GM19328 (cell line): ENCODE results near the gene CENPX.

Experiments used
- ATAC-seq: cut with Tn5 transposase; IDR thresholded peaks from one replicate; pipeline ENCODE4 v1.9.1; 2021; ENCODE audit warnings: mild to moderate bottlenecking, moderate library complexity; ENCODE audit not compliant: unreplicated experiment

CENPX gene

GRCh38 chr17:82055023-82055964 is 32.6 kb upstream of the CENPX start:
- ATAC-seq = no peak

GRCh38 chr17:82054351-82055022 is 31.8 kb upstream of the CENPX start:
- no peak for ATAC-seq

- ATAC-seq = no peak
These were observed 31.0 kb upstream of the CENPX start for GRCh38 chr17:82053556-82054263.

GRCh38 chr17:82053130-82053529 is 30.5 kb upstream of the CENPX start:
- no peak for ATAC-seq

GRCh38 chr17:82052638-82053059 is 30.0 kb upstream of the CENPX start:
- ATAC-seq = no peak

GRCh38 chr17:82051776-82052637 is 29.3 kb upstream of the CENPX start, which contains the start of the genes GPS1 and RFNG:
Gene GPS1 (plus strand): TSS chr17:82051898. CDS start chr17:82051932, 34 bp downstream.
Gene RFNG (minus strand): TSS chr17:82051811. CDS start chr17:82051766, 45 bp downstream.
- ATAC-seq = peak; percentile 60

DNA sequence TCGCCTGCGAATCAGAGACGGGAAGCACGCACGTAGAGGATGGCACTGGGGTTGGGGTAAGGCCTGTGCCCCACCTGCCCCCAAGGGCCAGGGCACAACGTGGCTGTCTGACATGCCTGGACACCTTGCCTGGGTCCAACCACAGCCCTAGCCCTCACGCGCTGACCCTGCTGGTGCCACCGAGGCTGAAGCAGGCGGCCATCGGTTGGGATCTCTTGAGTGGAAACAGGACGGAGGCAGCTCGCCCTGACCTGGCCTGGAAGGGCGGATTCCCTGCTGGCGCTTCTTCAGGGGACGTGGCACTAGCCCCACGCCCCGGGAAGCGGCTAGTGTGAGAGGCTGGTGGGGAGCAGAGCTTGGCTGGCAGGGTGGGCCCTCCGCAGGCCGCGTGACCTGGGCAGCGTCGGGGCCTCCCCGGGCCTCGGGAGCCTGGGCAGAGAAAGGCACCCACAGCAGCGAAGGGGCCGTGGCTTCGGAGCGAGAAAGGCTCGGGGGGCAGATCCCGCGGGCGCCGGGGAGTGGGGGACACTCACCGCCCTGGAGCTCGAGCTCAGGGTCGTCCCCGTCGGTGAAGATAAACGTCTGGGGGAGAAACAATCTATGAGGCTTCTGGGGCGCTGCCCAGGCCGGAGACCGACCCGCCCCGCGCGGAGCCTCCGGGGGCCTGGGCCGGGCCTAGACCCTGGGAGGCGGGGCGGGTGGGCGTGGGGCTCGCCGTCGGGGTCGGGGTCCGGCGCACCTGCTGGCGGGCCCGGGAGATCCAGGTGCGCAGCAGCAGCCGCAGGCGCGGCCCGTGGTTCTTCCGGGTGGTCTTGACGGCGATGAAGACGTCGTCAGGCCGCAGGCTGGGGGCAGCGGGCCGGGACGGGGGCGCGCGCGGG is 28.3 kb upstream of the CENPX start:
- no peak for ATAC-seq

DNA sequence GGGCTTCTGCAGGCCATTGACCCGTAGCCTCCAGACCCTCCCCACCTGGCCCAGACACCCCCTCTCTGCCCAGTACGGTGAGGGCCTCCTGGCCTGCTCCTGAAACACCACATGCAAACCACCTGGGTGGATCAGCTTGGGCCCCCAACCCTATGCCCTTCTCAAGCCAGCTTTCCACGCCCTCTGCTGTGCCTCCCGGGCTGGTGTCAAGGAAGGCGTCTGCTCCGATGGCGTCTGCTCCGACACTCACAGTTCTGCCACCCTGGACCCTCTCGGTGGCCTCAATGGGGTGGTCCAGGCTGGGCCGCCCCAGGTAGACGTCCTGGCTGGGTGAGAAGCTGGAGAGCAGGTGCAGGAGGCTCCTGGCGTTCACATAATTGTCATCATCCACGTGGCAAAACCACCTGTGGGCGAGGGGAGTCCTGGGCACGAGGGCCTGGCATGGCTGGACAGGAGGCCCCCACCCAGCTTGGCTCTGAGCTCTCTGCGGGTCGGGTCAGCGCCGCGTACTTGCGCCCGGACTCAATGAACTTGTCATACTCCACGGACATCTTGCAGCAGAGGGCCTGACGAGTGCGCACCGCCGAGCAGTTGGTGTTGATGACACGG is 27.6 kb upstream of the CENPX start:
- ATAC-seq = no peak

GRCh38 chr17:82049521-82049971 is 26.9 kb upstream of the CENPX start:
- ATAC-seq = no peak

- ATAC-seq = no peak
These were observed 26.4 kb upstream of the CENPX start for GRCh38 chr17:82049106-82049505.

GRCh38 chr17:82048571-82048971 is 25.9 kb upstream of the CENPX start:
- ATAC-seq = no peak

DNA sequence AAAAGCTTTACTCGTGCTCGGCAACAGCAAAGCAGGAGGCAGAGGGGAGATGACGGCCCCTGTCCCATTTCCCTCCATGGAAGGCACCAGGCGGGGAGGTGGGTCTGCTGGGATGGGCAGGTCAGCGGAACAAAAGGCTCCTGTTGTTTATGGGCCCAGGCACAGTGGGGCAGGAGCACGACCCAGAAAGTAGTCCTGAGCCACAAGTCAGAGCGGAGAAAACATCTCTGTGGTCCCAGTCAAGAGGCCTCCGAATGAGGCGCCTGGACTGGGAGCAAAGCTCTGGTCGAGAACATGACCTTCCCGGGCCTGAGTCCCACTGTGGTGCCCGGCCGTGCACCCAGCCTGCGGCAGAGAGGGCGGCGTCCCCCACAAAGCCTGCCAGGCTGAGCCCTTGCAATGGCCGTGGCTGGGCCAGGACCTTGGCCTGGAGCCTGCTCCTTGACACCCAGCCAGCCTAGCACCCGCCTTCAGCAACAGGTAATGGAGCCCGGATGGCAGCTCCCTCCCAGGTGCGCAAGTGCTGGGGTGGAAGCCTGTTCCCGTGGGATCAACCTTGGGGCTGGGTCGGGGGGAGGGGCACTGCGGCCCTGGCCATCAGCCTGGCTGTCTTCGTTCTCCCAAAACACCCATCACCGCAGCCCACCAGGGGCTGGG is 25.4 kb upstream of the CENPX start:
- no peak for ATAC-seq

DNA sequence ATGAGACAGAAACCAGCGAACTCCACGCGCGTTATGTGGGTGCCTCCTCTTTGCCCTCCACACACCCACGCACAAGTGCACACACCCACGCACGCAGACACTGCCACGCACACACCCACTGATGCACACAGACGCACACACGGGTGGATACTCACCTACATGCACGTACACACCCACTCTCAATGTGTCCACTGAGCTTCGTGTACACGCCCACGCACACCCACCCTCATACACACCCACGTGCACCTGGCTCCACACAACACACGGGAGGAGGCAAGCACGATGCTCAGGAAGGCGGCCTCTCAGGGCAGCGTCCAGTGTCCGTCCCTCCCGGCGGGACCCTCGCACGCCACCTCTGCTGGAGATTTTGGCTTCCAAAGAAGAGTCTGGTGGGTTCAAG is 24.7 kb upstream of the CENPX start:
- no peak for ATAC-seq

GRCh38 chr17:82046903-82047302 is 24.2 kb upstream of the CENPX start:
- ATAC-seq = no peak

- no peak for ATAC-seq
These were observed 23.3 kb upstream of the CENPX start for GRCh38 chr17:82045936-82046484.

DNA sequence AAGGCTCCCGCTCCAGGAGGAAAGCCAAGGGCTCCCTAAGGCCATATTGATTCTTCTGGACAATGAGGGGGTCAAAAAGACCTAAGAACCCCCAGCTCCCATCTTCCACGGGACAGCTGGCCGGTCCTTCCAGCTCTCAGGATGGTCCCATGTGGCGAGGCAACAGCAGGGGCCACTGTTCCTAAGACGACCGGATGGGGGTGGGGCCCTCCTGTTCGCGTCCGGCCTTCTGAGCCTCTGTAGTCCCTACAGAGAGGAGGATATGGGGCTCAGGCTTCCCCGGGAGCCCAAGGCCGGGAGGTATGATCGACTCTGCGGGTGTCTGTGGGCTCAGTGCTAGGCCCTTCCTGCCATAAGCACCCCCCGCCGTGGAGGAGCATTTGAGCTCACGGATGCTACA is 20.8 kb upstream of the CENPX start:
- ATAC-seq = no peak

DNA sequence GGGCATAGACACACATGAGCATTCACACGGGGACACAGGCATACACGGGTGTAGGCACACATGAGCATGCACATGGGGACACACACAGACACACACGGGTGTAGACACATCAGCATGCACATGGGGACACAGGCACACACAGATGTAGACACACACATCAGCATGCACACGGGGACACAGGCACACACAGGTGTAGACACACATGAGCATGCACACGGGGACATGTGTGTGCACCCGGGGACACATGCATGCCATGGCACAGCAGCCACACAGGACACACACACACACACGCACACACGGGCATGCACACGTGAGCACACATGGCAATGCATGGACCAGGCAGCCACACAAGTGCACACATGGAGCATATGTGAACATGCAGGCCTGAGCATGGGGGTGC is 20.0 kb upstream of the CENPX start:
- no peak for ATAC-seq
